CD4-positive, alpha-beta T cell treated with Interleukin-15 for 1 hour (primary cell): ENCODE data around the gene LMF1.

Experiments
- DNase-seq: peaks from one replicate; pipeline ENCODE4 v3.0.0-alpha.2; 2020

Gene LMF1

GRCh38 chr16:927406-927805 lies 43.4 kb downstream of the LMF1 start:
- no peak for DNase-seq

GRCh38 chr16:926715-927114 lies 44.1 kb downstream of the LMF1 start:
- no peak for DNase-seq

GRCh38 chr16:924806-925205 lies 46.0 kb downstream of the LMF1 start:
- DNase-seq, result no peak

- DNase-seq, result no peak
These were observed 46.7 kb downstream of the LMF1 start for GRCh38 chr16:924063-924462.

- DNase-seq, result peak; percentile 1
These were observed 47.6 kb downstream of the LMF1 start for GRCh38 chr16:923184-923583.

GRCh38 chr16:922051-922450 lies 48.7 kb downstream of the LMF1 start:
- DNase-seq, result peak; percentile 6

- DNase-seq, result peak; percentile 12
These were observed 49.4 kb downstream of the LMF1 start for GRCh38 chr16:921321-921905.

- DNase-seq, result peak; percentile 13
These were observed 50.1 kb downstream of the LMF1 start for GRCh38 chr16:920717-921116.

- DNase-seq, result peak; percentile 9
These were observed 50.6 kb downstream of the LMF1 start for GRCh38 chr16:920051-920681.

- no peak for DNase-seq
These were observed 51.1 kb downstream of the LMF1 start for GRCh38 chr16:919658-920050.

- peak; percentile 13 for DNase-seq
These were observed 51.8 kb downstream of the LMF1 start for GRCh38 chr16:918741-919657.

- DNase-seq, result no peak
These were observed 52.7 kb downstream of the LMF1 start for GRCh38 chr16:918068-918467.

- no peak for DNase-seq
These were observed 53.2 kb downstream of the LMF1 start for GRCh38 chr16:917591-918061.

- DNase-seq, result no peak
These were observed 54.6 kb downstream of the LMF1 start for GRCh38 chr16:916035-916799.

GRCh38 chr16:915546-915945 lies 55.2 kb downstream of the LMF1 start:
- DNase-seq, result no peak

GRCh38 chr16:914440-914839 lies 56.3 kb downstream of the LMF1 start:
- no peak for DNase-seq

- no peak for DNase-seq
These were observed 56.9 kb downstream of the LMF1 start for GRCh38 chr16:913817-914439.

- no peak for DNase-seq
These were observed 57.8 kb downstream of the LMF1 start for GRCh38 chr16:912684-913613.

- no peak for DNase-seq
These were observed 58.5 kb downstream of the LMF1 start for GRCh38 chr16:912322-912683.

GRCh38 chr16:911604-912321 lies 59.0 kb downstream of the LMF1 start:
- DNase-seq, result no peak

GRCh38 chr16:911101-911500 lies 59.7 kb downstream of the LMF1 start:
- no peak for DNase-seq
